Measurements from ENCODE around the gene ITGB7.

ITGB7 gene

DNA sequence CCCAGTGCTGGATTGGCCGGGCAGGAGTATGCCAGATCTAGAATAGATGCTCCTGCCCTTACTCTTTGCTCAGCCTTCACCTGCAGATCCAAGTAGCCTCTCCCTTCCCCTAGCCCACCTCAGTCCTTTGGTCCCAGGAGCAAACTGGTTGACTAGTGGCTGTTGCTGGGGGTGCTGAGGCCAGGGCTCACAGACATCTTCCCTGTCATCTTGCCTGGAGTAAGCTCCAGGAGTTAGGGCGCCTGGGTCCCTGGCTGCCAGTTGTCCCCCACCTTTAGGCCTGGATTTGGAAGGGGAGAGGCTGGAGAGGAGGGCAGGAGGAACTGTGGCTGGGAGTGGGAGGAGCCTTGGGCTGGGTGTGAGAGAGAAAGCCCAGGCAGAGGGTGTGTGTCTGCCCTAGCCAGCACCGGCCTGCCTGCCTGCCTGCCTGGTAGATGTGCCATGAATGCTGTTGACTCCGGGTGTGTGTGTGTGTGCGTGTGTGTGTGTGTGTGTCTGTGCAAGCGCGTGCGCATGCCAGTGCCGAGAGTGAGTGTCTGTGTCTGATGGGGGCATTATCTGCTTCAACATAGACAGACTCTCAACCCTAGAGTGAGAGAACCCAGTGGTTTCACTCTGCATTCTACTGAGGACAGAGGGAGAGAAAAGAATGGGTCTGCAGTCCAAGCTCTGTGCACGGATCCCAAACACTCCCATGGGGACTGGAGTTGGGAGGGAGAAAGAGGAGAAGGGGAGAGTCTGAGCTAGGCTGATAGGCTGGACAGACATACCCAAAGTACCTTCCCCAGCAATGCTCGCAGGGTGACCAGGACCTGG, 25.8 kb upstream of the ITGB7 start:
- Histone ChIP-seq H3K27ac (peak overlapping the region; percentile 24 to 98 (median 93)), H3K4me3 (peak overlapping the region; percentile 50 to 87 (median 67))

- Histone ChIP-seq H3K4me3 (peak within 1 kb of the TSS; percentile 50 to 87 (median 67)), H3K27ac (peak within 1 kb of the TSS; percentile 46 to 98 (median 93))
These were observed 25.0 kb upstream of the ITGB7 start, which contains the start of gene RARG for GRCh38 chr12:53231921-53232645. Gene RARG, minus strand, starts transcription at chr12:53232209. Its CDS starts 4,664 bp downstream, at chr12:53227545.

GRCh38 chr12:53231671-53231920, 24.5 kb upstream of the ITGB7 start:
- Histone ChIP-seq H3K27ac (peak overlapping the region; percentile 46 to 98 (median 93)), H3K4me3 (peak overlapping the region; percentile 50 to 87 (median 67))

DNA sequence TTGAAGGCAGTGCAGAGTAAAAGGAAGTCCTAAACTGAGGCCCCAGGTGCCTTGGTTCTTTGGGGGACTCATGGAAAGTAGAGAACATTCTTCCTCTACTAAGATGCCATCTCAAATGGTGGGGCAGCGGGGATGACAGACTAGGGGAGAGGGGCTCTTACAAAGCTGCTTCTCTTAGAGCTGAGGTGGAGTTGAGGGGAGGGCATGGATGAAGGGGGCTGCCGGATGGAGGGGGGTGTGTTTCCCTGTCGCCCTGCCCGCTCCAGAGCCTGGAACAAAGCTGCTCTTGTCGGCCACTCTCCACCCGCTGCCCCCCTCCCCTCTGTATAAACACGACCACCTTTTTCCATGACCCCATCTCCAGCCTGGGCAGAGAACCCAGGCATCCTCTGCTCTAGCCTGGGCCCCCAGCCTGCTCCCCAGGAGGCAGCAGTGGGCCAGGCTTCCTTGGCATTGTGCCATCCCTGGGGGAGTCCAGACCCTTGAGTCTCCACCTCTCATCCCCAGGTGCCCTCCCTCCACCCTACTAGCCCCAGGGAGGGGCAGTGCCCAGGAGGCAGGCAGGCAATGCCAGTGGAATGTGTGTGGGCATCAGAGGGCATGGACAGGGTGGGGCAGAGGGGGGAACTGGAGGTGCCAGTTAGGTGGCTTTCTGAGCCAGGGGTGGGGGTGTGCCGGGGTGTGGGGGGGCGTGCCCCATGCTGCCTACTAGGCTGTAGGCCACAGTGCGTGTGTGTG, 23.2 kb upstream of the ITGB7 start:
- H3K4me3 ChIP-seq: peak overlapping the region in 6 of 7 experiments; percentile 17 to 87 (median 66)

GRCh38 chr12:53229454-53229853, 22.4 kb upstream of the ITGB7 start:
- peak overlapping the region in 19 of 21 experiments; percentile 12 to 98 (median 91) for H3K27ac ChIP-seq
- peak overlapping the region in 3 of 7 experiments; percentile 50 to 75 (median 69) for H3K4me3 ChIP-seq

More for the DNA sequence above, 23.2 kb upstream of the ITGB7 start:
- H3K27ac ChIP-seq: peak overlapping the region; percentile 42 to 98 (median 91)

DNA sequence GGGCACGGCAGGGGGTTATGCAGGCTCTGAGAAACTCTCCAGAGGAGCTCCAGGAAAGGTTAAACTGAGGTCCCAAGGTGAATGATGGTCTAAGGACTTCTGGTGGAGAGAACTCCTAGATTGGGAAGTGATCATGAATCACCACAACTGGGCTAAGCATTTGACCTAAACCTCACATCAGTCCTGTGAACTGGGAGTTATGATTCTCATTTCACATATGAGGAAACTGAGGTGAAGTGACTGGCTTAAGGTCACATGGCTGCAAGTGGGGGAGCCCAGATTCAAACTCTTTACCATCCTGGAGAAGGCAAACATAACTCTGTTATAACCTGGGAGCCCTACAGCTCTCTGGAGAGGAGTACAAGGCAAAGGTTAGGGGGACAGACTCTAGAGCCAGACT, 20.8 kb upstream of the ITGB7 start:
- H3K27ac ChIP-seq: peak overlapping the region in 17 of 21 experiments; percentile 3 to 99 (median 85)
- no peak overlapping the region for H3K4me3 ChIP-seq

- H3K4me3 ChIP-seq: no peak overlapping the region
- peak overlapping the region in 17 of 21 experiments; percentile 2 to 99 (median 68) for H3K27ac ChIP-seq
These were observed 20.3 kb upstream of the ITGB7 start for GRCh38 chr12:53227341-53227740.

- Histone ChIP-seq H3K4me3 (no peak overlapping the region), H3K27ac (peak overlapping the region in 13 of 21 experiments; percentile 8 to 99 (median 90))
These were observed 19.8 kb upstream of the ITGB7 start for GRCh38 chr12:53226815-53227214.

GRCh38 chr12:53225635-53226424, 18.8 kb upstream of the ITGB7 start:
- Histone ChIP-seq H3K4me3 (no peak overlapping the region), H3K27ac (peak overlapping the region in 19 of 21 experiments; percentile 43 to 99 (median 94))

- H3K4me3 ChIP-seq: no peak overlapping the region
- H3K27ac ChIP-seq: peak overlapping the region in 20 of 21 experiments; percentile 18 to 99 (median 94)
These were observed 18.0 kb upstream of the ITGB7 start for GRCh38 chr12:53224897-53225634.

DNA sequence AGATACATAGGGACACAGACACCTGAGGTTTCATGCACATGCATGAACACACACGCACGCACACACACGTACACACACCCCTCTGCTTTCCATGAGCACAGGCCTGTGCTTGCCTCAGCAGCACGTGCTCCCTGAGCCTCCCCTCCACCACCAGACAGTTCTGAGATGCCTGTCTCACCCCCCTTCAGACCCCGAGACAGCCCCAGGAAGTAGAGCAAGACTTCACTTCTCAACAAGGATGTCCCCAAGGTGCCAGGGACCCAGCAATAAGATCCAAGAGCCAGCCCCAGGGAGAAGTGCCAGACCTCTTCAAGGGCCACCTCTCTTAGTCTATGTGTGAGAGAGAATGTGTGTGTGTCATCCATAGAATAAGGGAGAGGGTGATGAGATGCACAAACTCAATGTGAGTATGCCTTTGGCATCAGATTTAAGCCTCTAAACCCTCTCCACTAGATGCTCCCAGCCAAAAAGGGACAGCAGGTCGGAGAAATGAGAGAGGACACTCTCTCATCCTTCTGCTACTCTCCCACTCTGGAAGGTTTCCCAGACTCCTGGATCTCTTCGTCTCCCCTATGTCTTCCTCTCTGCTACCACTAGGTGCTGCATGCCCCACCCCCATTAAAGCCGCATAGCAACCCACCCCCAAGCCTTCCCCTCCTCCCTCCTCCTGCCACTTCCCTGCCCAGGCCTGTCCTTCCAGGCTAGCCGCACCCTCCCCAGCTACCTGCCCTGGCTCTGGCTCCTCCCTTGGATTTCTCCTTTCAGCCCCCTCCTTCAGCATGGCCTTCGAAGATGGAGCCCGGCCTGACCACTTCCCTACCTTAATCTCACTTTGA, 17.2 kb upstream of the ITGB7 start:
- Histone ChIP-seq H3K27ac (peak overlapping the region in 20 of 21 experiments; percentile 62 to 99 (median 94)), H3K4me3 (no peak overlapping the region)

- peak overlapping the region in 1 of 7 experiments; percentile 20 for H3K4me3 ChIP-seq
- peak overlapping the region in 20 of 21 experiments; percentile 62 to 99 (median 94) for H3K27ac ChIP-seq
These were observed 16.5 kb upstream of the ITGB7 start for GRCh38 chr12:53223389-53224060.

- H3K27ac ChIP-seq: peak overlapping the region in 20 of 21 experiments; percentile 70 to 99 (median 94)
- H3K4me3 ChIP-seq: no peak overlapping the region
These were observed 15.8 kb upstream of the ITGB7 start for GRCh38 chr12:53222806-53223261.

- H3K4me3 ChIP-seq: peak overlapping the region; percentile 63 to 87 (median 69)
- peak overlapping the region; percentile 80 to 99 (median 94) for H3K27ac ChIP-seq
These were observed 15.2 kb upstream of the ITGB7 start for GRCh38 chr12:53222170-53222721.

DNA sequence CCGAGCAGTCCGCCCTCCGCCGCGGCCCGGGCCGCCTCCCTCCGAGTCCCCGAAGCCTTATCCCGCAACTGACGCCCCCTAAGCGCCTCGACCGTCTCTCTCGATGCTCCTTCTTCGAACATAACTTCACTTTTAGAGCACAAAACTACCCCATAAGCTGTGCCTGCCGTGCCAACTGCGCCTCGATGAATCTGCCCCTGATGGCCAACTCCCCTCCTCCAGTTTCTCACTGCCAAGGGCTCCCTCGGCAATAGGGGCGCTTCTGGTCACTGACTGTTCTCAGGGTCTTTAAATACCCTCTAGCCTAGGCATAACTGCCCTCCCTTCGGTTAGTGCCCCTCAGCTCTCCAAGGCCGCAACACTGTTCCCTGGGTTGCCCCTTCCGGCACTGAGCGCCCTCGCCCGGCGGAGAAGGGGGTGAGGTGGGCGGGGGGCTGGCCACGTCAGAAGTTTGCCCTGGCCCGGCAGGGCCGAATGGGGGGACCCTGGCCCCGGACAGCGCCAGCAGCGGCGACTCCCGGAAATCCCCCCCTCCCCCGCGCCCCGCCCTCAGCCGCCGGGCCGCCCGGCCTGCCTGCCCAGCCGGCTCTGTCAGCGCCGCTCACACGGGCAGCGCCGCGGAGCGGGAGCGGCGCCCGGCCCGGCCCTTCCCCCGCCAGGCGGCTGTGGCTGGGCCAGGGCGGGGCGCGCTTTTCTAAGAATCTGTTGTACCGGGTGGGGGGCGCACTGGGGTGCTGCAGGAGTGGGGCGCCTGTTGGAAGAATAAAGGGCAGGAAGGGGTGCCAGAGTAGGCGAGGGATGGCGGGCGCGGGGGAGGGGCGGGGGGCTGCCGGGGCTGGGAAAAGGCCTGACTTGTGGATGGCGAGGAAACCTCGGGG, 14.4 kb upstream of the ITGB7 start:
- H3K27ac ChIP-seq: peak overlapping the region; percentile 80 to 99 (median 94)
- peak overlapping the region; percentile 63 to 87 (median 69) for H3K4me3 ChIP-seq
